Gastroesophageal sphincter (tissue), 3 donors: ENCODE measurements around the gene LCMT1.

Experiments
- CTCF ChIP-seq, 4 experiments: fragments of 200-600 bp in 2 of 4; fragments of 450-650 bp in 2 of 4; sonication (generic) in 1 of 4; IDR thresholded peaks; one replicate each; pipeline ENCODE4 v1.5.1; 2017 to 2019; ENCODE audit warnings: antibody characterized with exemption in 4 of 4, mild to moderate bottlenecking in 2 of 4, moderate library complexity in 2 of 4
- EP300 ChIP-seq: sonication (generic); formaldehyde crosslinking; IDR thresholded peaks from one replicate; pipeline ENCODE4 v1.6.1; 2017; ENCODE audit warnings: antibody characterized with exemption, mild to moderate bottlenecking
- POLR2A ChIP-seq, 2 donors: fragments of 450-650 bp; IDR thresholded peaks; one replicate each; pipeline ENCODE4 v1.6.1; 2017; ENCODE audit warnings: antibody characterized with exemption in 2 of 2, mild to moderate bottlenecking in 2 of 2, moderate library complexity in 1 of 2
- POLR2AphosphoS5 ChIP-seq: sonication (generic); formaldehyde crosslinking; IDR thresholded peaks from one replicate; pipeline ENCODE4 v1.6.1; 2017; ENCODE audit warnings: antibody characterized with exemption

GRCh38 chr16:25107466-25107792, 4.1 kb upstream of the LCMT1 start:
- no peak for TF ChIP-seq CTCF (IDR thresholded peaks at IDR 0.05)
- no peak for TF ChIP-seq POLR2A (IDR thresholded peaks at IDR 0.05)
- TF ChIP-seq POLR2AphosphoS5: no peak
- TF ChIP-seq EP300: no peak
